Aorta (tissue), 5 donors: ENCODE data around the gene ADCK2. TPM values are rescaled to one million over a fixed set of nuclear protein-coding genes. Genes with fewer than 3 reads are reported as not detected.
"Not testable (repeated sequence)": the region's sequence is repeated elsewhere in the genome, so short reads cannot be mapped to it uniquely, and the experiment has no call there.

ENCODE experiments used
- ATAC-seq: fragments of 200-7000 bp; cut with Tn5 transposase; one replicate; pipeline ENCODE4 v1.9.1; 2022; ENCODE audit warnings: moderate library complexity; ENCODE audit not compliant: low FRiP score
- DNase-seq, 2 donors: peaks; one replicate each; pipeline ENCODE4 v3.0.0-alpha.2; 2020
- H3K27ac ChIP-seq, 2 donors: one replicate each; pipeline ENCODE4 v1.5.1; 2013; ENCODE audit warnings: low read length in 2 of 2, mild to moderate bottlenecking in 2 of 2, moderate library complexity in 2 of 2, control low read depth in 1 of 2, inconsistent platforms in 1 of 2, low read depth in 1 of 2
- H3K27me3 ChIP-seq, 2 donors: one replicate each; pipeline ENCODE4 v1.6.1; 2013; ENCODE audit warnings: control low read depth in 1 of 2, low read length in 1 of 2, mild to moderate bottlenecking in 1 of 2, moderate library complexity in 1 of 2; ENCODE audit not compliant: insufficient read depth in 2 of 2, control insufficient read depth in 1 of 2
- H3K36me3 ChIP-seq, 2 donors: one replicate each; pipeline ENCODE4 v1.6.1; 2013; ENCODE audit warnings: control low read depth in 1 of 2, low read length in 1 of 2, mild to moderate bottlenecking in 1 of 2; ENCODE audit not compliant: insufficient read depth in 2 of 2, control insufficient read depth in 1 of 2
- H3K4me1 ChIP-seq, 2 donors: one replicate each; pipeline ENCODE4 v1.6.1; 2013; ENCODE audit warnings: low read length in 2 of 2, control low read depth in 1 of 2, mild to moderate bottlenecking in 1 of 2, moderate library complexity in 1 of 2; ENCODE audit not compliant: insufficient read depth in 2 of 2, control insufficient read depth in 1 of 2
- H3K4me3 ChIP-seq, 2 donors: one replicate each; pipeline ENCODE4 v1.5.1; 2013; ENCODE audit warnings: low read length in 2 of 2, control low read depth in 1 of 2, mild to moderate bottlenecking in 1 of 2
- H3K9me3 ChIP-seq: one replicate; pipeline ENCODE4 v1.6.1; 2013; ENCODE audit warnings: mild to moderate bottlenecking, low read length; ENCODE audit not compliant: control insufficient read depth
- WGBS, 2 donors: extraction: QIAGEN DNeasy Blood & Tissue Kit; methylation state at CpG; one replicate each; pipeline ENCODE4 v1.1.7; 2013; 5-methylcytosine and 5-hydroxymethylcytosine counted together
- intact Hi-C, 2 donors: fragments of 100-400 bp; cut with DNase I; formaldehyde crosslinking; loops; one replicate each; pipeline versions ENCODE4 v1.14.2 to v1.15.0; 2022
- polyA plus RNA-seq, 2 donors: library from polyadenylated mRNA; stranded (reverse); fragments of 200-250 nt; gene quantifications; one replicate each; pipeline ENCODE4 v1.2.3, GENCODE V29; 2013
- total RNA-seq, 2 donors: library from RNA; stranded (reverse); fragmentation: NEBNext Ultra II Directional; extraction: Animal tissue kit (Norgen Biotek cat#: 25700); gene quantifications; one replicate each; pipeline ENCODE4 v1.2.1, GENCODE V29; 2021
- donor health status: healthy with polysubstance abuse.
- donor health status: Bipolar disorder and iron deficiency.
- donor health status: DM: no; HTN: no; CAD: no.
- donor health status: DM: no; HTN: no; CAD: no.
- donor health status: DM: yes; HTN: yes; CAD: no.

Gene ADCK2
- total and polyA plus RNA-seq, 4 donors: 10.9 to 15.8 (median 13.9) TPM

DNA sequence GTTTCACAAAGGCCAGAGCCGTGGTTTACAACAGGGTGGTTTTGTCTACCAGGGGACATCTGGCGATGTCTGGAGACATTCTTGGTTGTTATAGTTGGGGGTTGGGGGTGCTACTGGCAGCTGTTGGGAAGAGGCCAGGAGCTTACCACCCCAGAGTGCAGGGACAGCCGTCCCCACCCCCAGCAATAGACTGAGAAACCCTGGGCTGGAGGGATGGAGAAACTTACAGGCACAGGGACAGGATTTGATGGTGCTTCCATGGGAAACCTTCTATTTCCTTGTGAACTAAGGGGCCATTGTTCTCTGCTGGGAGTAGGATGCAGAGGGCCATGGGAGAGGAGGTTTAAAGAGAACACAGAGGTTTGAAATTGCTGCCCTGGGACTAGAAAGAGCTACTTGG, 10.9 kb downstream of the ADCK2 start:
- 82 to 90% methylated on average over 3 of the region's 3 CpGs for WGBS, 2 donors
- Histone ChIP-seq H3K4me3 (no peak overlapping the region), H3K4me1 (no peaks in the 10 kb centered on the region), H3K27ac (no peak overlapping the region), H3K27me3 (no peaks in the 10 kb centered on the region), H3K36me3 (peaks cover 4 to 8% of the 10 kb centered on the region in 2 donors), H3K9me3 (no peaks in the 10 kb centered on the region)
- intact Hi-C loops: no loop called here
- ATAC-seq (no peak), DNase-seq (no peak)

DNA sequence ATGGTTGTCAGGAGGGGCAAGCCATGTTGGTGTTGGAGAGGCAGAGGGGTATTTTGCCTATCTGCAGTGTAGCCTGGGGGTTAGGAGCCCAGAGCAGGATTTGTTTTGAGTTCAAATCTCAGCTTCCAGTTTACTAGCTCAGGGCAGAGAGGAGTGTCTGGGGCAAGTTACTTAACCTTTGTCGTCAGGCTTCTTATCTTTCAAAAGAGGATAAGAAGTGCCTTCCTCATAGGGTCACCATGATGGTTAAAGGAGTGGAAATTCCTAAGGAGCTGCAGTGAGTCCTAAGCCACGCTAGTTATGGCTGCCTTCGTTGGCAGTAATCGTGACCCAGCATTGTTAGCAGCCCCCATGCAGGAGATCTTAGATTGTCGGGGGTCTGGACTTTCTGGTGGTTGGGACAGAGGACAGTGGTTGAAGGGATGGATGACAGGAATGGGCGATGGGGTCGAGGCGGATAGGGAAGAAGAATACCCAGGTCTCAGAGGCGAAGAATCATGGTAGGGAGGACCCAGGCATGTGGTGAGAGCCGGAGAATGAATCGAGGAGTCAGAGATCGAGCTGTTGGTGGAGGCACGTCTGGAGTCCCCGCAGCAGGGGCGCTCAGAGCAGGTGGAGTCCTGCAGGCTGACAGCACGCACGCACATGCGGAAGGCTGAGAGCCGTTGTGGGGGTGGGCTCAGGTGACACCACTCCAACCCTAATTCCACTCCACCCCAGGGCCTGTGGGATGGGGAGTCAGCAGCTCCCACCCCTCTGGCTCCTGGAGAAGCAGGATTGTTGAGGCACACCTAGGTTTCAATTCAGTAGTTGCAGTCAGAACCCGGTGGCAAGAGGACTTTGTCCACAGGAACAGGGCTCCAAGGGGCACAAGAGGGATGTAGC, 11.6 kb downstream of the ADCK2 start:
- intact Hi-C loops: no loop called here
- DNase-seq (peak in 1 of 2 donors; percentile 43), ATAC-seq (no peak)
- no peaks in the 10 kb centered on the region for H3K27me3 ChIP-seq
- H3K9me3 ChIP-seq: no peaks in the 10 kb centered on the region
- H3K27ac ChIP-seq: no peak overlapping the region
- H3K36me3 ChIP-seq: peaks cover 4 to 6% of the 10 kb centered on the region in 2 donors
- WGBS, 2 donors: 93 to 95% methylated on average over 18 to 20 of the region's 20 CpGs
- no peaks in the 10 kb centered on the region for H3K4me1 ChIP-seq
- no peak overlapping the region for H3K4me3 ChIP-seq

DNA sequence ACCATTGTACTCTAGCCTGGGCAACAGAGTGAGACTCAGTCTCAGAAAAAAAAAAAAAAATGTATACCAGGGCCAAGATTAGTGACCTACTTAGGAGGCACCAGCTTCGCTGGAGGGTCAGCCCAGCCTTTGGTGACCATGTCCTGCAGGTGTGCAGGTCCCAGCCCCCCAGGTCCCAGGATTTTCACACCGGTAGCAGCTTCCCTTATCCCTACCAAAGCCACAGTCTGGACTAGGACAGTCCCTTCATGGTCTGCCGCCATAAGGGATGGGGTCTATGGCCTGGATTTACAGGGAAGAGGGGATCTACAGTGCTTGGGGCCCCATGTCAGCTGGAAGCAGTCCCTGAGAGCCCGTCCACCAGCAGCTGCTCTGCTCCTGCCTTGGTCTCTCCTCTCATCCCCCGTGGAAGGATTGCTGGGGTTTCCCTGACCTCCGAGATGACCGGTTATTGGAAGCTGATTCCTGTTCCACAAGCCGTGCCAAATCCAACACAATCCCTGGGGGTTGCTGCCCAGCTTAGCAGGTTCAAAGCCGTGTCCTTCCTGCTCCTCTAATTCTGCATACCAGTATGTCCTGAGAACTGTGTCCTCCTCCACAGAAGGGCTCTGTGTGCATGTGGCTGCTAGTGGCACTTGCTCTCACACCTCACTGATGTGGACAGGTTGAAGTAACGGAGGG, 12.8 kb downstream of the ADCK2 start:
- Histone ChIP-seq H3K4me3 (no peak overlapping the region), H3K4me1 (no peaks in the 10 kb centered on the region), H3K36me3 (peaks cover 4 to 5% of the 10 kb centered on the region in 2 donors), H3K9me3 (no peaks in the 10 kb centered on the region), H3K27ac (no peak overlapping the region), H3K27me3 (no peaks in the 10 kb centered on the region)
- 75 to 76% methylated on average over 10 of the region's 10 CpGs for WGBS, 2 donors
- ATAC-seq: no peak
- peak in 1 of 2 donors; percentile 60 for DNase-seq
- intact Hi-C loops: no loop called here

DNA sequence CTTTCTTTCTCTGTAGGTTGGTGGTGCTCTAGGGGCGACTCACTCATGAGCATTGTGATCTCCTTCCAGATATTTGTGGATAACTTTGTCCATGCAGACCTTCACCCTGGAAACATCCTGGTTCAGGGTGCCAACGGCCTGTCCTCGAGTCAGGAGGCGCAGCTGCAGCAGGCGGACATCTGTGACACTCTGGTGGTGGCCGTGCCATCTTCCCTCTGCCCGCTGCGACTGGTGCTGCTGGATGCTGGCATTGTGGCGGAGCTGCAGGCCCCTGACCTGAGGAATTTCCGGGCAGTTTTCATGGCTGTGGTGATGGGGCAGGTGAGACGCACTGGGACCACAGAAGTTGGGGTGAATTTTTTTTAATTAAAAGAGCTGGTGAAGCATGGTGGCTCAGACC, 14.2 kb downstream of the ADCK2 start:
- H3K4me3 ChIP-seq: no peak overlapping the region
- ATAC-seq (no peak), DNase-seq (peak in 1 of 2 donors; percentile 67)
- WGBS, 2 donors: 94 to 95% methylated on average over 11 of the region's 11 CpGs
- no peaks in the 10 kb centered on the region for H3K4me1 ChIP-seq
- H3K27me3 ChIP-seq: no peaks in the 10 kb centered on the region
- intact Hi-C loops: no loop called here
- no peak overlapping the region for H3K27ac ChIP-seq
- H3K9me3 ChIP-seq: no peaks in the 10 kb centered on the region
- peaks cover 2 to 4% of the 10 kb centered on the region in 2 donors for H3K36me3 ChIP-seq

DNA sequence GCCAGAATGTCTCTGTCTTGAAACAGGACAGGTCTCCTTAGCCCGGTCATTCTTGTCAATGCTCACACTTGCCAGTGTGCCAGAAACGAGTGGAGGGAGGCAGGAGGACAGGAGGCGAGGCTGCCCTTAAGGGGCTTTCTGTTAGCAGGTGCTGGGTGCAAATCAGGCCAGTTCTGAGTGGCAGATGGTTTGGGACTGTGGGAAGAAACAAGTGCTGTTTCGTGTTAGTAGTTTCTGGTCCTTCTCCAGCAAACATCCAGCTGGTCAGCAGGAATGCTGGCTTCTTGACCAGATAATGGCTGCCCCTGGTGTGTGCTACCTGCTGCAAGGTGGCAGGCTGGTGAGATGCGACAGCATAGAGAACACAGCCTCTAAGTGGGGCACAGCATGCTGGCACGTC, 15.6 kb downstream of the ADCK2 start:
- peak in 1 of 2 donors; percentile 63 for DNase-seq
- no peak overlapping the region for H3K4me3 ChIP-seq
- peaks cover 0 to 2% of the 10 kb centered on the region in 2 donors for H3K36me3 ChIP-seq
- ATAC-seq: no peak
- no peaks in the 10 kb centered on the region for H3K27me3 ChIP-seq
- intact Hi-C loops: no loop called here
- no peaks in the 10 kb centered on the region for H3K9me3 ChIP-seq
- WGBS, 2 donors: 88% methylated on average over 6 of the region's 6 CpGs
- no peaks in the 10 kb centered on the region for H3K4me1 ChIP-seq
- no peak overlapping the region for H3K27ac ChIP-seq

DNA sequence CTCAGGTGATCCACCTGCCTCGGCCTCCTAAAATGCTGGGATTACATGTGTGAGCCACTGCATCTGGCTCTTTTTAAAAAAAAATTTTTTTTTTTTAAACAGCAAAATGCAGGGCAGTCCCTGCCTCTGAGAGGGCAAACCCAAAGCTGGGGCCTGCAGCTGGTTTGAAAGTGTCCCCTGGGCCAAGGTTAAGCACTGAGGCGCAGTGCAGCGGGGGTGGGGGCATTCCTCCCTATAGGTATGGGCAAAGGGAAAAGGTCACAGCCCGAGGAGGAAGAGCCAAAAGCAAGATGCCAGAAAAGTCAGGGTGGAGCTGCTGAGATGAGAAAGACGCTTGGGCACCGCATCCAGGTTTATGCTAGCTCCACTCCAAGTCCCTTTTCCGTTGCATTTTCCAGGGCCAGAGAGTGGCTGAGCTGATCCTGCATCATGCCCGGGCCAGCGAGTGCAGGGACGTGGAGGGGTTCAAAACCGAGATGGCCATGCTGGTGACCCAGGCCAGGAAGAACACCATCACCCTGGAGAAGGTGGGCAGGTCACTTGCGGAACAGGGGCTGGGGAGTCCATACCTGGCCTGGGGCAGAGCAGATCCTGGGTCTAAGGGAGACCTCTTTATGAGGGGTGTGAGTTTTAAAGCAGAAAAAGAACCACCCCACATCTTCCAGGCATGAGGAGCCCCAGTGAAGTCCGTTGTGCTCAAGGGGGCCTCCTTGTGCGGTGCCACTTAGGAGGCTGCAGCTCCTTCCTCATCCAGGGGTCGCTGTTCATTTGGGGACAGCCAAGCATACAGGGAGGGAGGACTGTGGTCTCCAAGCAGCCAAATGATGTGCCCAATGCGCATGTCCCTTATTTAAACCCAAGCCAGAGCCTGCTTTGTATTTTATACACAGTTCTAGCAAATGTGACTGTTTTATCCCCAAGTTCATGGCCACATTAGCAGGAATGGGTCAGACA, 16.7 kb downstream of the ADCK2 start:
- ATAC-seq (no peak), DNase-seq (peak in 1 of 2 donors; percentile 57)
- Histone ChIP-seq H3K4me1 (no peaks in the 10 kb centered on the region), H3K36me3 (peaks cover 0 to 2% of the 10 kb centered on the region in 2 donors), H3K27ac (no peak overlapping the region), H3K27me3 (no peaks in the 10 kb centered on the region), H3K9me3 (no peaks in the 10 kb centered on the region), H3K4me3 (no peak overlapping the region)
- WGBS, 2 donors: 93% methylated on average over 16 of the region's 16 CpGs
- intact Hi-C loops: loop anchor here in 1 of 2 donors (10.0 kb wide), 1 partner anchor 235 kb away; the partner anchor contains the start of gene BRAF

DNA sequence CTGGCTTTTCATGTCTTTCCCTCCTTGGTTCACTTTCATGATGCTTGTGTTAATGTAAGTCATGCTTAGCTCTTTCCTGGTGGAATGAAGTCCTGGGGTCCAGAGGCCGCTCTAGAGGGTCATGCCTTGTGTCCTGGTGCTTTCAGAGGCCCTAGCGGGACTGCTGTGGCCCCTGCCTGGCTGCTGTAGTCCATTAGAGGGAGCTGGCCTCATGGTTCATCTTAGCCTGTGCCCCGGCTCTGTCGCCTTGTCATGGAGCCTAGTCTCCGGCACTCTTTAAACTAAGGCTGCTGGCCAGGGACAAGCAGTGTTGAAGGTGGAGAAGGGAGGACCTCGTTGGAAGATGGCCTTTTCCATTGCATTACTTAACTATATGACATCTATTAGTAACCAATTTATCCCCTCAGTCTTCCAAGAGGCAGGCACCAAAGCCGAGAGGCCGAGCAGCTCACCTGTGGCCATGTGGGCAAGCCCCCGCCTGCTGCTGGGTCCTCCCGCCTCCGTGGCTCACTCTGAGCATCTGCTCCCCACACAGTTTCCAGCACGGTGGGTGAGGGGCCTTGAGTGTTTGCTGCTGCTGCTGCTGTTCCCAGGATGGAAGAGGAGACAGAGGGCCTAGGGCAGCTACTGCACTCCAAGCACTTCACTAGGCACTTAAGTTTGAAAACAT, 18.8 kb downstream of the ADCK2 start:
- DNase-seq (no peak), ATAC-seq (no peak)
- H3K27me3 ChIP-seq: no peaks in the 10 kb centered on the region
- intact Hi-C loops: loop anchor here in 1 of 2 donors (10.0 kb wide), 1 partner anchor 233 kb away; the partner anchor contains the start of gene BRAF
- 84 to 89% methylated on average over 12 of the region's 12 CpGs for WGBS, 2 donors
- H3K27ac ChIP-seq: no peak overlapping the region
- no peaks in the 10 kb centered on the region for H3K36me3 ChIP-seq
- H3K4me3 ChIP-seq: no peak overlapping the region
- H3K9me3 ChIP-seq: no peaks in the 10 kb centered on the region
- no peaks in the 10 kb centered on the region for H3K4me1 ChIP-seq

DNA sequence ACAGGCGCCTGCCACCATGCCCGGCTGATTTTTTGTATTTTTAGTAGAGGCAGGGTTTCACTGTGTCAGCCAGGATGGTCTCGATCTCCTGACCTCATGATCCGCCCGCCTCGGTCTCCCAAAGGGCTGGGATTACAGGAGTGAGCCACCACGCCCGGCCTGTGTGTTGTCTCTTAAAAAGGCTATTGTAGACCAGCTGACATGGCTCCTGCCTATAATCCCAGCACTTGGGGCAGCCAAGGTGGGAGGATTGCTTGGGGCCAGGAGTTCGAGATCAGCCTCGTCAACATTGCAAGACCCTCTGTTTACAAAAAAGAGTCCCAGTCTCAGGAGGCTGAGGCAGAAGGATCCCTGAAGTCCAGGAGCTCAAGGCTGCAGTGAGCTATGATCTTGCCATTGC, 21.1 kb downstream of the ADCK2 start:
- H3K4me1 ChIP-seq, DNase-seq, H3K4me3 ChIP-seq, H3K27me3 ChIP-seq, H3K27ac ChIP-seq, H3K9me3 ChIP-seq, ATAC-seq, H3K36me3 ChIP-seq: not testable (repeated sequence)
- intact Hi-C loops: loop anchor here in 1 of 2 donors (10.0 kb wide), 1 partner anchor 231 kb away; the partner anchor contains the start of gene BRAF
- 95 to 96% methylated on average over 10 of the region's 10 CpGs for WGBS, 2 donors
